ENCODE measurements around the gene DBP.
"Not testable (repeated sequence)": the region's sequence is repeated elsewhere in the genome, so short reads cannot be mapped to it uniquely, and the experiment has no call there.

DBP gene, protein sequence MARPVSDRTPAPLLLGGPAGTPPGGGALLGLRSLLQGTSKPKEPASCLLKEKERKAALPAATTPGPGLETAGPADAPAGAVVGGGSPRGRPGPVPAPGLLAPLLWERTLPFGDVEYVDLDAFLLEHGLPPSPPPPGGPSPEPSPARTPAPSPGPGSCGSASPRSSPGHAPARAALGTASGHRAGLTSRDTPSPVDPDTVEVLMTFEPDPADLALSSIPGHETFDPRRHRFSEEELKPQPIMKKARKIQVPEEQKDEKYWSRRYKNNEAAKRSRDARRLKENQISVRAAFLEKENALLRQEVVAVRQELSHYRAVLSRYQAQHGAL

DNA sequence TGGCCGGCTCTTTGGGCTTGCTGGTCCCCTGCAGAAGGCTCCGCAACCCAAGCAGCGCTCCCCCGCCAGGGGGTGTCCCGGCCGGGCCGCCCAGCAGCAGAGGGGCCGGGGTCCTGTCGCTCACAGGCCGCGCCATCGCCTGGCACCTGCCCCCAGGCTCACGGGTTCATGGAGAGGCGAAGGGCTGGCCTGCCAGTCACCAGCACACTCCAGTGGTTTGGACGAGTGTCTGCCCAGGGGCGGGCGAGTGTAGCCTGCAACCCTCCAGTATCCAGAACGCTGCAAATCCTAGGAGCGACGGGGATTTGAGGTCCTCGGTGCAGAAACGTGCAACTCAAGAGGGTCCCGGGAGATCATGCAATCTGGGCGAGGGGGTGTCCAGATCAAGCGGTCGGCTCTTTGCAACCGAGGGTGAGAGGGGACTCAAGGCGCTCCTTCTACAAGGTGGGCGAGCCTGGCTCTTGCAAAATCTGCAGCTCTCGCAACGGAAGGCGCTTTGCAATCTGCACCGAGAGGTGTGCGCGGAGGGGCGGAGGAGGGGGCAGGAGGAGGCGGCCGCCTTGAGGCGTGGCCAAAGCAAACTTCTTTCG is at the start of gene DBP:
Gene DBP (minus strand): TSS at position 521 of the 590 bp plus-strand sequence. CDS start 385 bp downstream, at position 136.
- no peak for DNase-seq

DNA sequence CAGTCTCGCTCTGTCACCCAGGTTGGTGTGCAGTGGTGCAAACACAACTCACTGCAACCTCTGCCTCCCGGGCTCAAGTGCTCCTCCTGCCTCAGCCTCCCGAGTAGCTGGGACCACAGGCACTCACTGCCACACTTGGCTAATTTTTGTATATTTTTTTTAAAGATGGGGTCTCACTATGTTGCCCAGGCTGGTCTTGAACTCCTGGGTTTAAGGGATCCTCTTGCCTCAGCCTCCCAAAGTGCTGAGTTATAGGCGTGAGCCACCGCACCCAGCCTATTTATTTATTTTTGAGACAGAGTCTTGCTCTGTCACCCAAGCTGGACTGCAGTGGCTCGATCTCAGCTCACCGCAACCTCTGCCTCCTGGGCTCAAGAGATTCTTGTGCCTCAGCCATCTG is 49.5 kb upstream of the DBP start:
- DNase-seq, result not testable (repeated sequence)

DNA sequence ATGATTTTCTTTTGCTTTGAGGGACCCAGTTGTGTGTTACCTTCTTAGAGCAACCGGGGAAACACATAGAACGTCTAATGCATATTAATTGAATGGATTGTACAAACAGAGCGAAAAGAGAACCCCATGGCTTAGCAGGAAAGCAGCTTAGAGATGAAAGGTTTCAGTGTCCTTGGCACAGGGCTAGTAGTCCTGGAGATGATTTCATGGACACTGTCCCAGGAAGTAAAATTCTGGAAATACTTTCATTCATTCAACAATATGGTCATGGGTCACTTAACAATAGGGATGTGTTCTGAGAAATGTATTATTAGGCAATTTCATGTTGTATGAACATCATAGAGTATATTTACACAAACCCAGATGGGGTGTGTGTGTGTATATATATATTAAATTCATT is 48.9 kb upstream of the DBP start:
- no peak for DNase-seq

DNA sequence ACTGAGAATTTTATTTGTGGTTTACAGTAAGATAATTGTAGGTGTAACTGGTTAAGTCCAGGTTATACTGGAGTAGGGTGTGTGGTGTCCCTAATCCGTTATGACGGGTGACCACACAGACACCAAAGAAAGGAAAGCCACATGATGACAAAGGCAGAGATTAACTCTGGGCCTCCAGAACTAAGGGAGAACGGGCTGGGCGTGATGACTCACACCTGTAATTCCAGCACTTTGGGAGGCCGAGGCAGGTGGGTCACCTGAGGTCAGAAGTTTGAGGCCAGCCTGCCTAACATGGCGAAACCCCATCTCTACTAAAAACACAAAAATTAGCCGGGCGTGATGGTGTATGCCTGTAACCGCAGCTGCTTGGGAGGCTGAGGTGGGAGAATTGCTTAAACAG is 48.4 kb upstream of the DBP start:
- no peak for DNase-seq

DNA sequence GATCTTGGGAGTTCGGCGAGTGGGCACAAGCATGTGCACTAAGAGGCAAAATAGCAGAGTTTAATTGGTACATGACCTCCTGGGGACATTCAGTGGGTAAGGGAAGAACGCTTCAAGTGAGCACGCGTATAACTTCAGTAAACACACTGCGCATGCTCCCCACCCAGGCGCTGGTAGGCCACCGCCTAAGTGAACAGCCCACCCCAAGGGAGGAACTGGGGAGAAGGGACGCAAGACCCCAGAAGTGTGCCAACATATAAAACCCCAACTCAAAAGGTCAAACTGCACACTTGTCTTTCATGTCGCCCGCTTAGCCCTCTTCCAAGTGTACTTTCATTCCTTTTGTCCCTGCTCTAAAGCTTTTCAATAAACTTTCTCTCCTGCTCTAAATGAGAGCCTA is 46.2 kb upstream of the DBP start:
- DNase-seq, result peak; percentile 27

DNA sequence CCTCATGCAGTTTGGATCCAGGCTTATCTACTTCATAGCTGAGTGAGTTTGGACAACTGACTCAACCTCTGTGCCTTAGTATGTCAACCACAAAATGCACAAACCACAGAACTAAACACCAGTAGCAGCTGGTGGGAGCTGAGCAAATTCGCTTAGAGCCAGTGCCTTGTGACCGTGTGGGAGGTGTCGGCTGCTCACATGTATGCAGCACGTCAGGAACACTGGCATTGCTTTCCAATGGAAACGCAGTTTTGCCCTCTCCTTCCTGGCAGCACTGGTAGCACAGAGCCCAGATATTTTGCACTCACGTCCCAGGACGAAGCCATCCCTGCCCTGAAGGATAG is 43.9 kb upstream of the DBP start:
- no peak for DNase-seq

DNA sequence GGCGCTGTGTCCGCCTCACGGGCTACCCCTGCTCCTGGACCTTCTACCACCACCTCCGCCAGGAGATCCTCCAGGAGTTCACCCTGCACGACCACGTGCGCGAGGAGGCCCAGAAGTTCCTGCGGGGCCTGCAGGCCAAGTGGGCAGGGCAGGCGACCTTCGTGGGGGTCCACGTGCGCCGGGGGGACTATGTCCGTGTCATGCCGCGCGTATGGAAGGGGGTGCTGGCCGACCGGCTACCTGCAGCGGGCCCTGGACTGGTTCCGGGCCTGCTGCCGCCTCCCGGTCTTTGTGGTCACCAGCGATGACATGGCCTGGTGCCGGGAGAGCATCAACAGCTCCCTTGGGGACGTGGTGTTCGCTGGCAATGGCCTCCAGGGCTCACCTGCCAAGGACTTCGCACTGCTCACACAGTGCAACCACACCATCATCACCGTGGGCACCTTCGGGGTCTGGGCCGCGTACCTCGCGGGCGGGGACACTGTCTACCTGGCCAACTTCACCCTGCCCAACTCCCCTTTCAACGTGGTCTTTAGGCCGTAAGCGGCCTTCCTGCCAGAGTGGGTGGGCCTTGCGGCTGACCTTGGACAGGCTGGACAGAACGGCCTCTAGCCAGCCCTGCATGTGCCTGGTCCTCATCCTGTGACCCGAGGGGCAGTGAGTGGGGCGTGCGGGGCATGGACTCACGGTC is 43.4 kb upstream of the DBP start:
- DNase-seq, result no peak

DNA sequence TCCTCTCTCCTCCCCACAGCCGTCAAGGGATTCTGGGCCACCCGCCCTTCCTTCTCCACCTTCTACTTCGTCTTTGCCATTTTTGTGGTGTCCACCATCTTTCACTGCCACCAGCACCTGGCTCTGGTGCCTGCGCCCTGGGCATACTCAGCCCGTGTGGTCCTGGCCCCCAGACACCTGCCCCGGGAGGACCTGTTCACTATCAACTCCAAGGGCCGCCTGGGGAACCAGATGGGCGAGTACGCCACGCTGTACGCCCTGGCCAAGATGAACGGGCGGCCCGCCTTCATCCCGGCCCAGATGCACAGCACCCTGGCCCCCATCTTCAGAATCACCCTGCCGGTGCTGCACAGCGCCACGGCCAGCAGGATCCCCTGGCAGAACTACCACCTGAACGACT is 42.8 kb upstream of the DBP start:
- DNase-seq, result not testable (repeated sequence)

DNA sequence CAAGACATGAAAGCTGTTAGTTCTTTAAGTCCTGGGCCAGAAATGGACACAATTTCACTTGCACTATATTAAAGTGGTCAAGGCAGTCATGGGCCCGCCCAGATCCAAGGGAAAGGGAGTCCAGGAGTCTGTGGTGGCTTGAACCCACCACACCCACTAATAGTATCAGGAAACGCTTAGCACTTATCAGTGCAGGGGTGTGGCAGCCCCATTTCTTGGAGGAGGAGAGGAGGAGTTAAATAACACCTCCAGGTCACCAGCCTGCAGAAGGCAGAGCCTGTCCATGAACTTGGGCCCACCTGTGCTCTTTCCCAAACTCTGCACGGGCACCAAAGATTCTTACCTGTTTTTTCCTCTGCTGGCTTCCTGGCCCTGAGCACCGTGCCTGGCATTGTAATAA is 41.0 kb upstream of the DBP start:
- DNase-seq, result no peak

DNA sequence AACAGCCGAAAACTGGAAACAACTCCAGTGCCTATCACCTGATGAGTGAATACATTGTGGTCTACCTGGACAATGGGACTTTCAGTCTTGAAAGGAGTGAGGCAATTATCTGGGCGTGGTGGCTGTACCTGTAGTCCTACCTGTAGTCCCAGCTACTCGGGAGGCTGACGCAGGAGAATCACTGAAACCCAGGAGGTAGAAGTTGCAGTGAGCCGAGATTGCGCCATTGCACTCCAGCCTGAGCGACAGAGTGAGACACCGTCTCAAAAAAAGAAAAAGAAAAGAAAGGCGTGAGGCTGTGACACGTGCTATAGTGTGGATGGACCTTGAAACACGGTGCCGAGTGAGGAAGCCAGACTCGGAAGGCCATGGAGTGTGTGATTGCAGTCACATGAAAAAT is 39.7 kb upstream of the DBP start:
- no peak for DNase-seq

DNA sequence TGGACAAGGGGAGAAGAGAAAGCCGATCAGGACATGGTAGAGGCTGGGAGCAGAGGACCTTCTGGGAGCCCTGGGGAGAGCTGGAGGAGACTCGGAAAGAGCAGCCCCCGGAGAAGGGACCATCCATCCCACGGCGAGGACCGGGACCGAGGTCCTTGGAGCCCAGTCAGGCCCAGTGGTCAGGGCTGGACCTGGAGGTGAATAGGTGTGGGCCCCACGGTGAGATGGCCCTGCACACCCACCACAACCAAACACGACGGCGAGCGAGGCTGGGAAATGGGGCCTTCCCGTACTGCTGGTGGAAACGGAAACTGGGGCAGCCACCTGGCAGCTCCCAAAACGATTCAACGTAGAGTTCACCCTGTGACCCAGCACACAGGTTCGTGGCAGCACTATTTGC is 39.3 kb upstream of the DBP start:
- DNase-seq, result no peak

DNA sequence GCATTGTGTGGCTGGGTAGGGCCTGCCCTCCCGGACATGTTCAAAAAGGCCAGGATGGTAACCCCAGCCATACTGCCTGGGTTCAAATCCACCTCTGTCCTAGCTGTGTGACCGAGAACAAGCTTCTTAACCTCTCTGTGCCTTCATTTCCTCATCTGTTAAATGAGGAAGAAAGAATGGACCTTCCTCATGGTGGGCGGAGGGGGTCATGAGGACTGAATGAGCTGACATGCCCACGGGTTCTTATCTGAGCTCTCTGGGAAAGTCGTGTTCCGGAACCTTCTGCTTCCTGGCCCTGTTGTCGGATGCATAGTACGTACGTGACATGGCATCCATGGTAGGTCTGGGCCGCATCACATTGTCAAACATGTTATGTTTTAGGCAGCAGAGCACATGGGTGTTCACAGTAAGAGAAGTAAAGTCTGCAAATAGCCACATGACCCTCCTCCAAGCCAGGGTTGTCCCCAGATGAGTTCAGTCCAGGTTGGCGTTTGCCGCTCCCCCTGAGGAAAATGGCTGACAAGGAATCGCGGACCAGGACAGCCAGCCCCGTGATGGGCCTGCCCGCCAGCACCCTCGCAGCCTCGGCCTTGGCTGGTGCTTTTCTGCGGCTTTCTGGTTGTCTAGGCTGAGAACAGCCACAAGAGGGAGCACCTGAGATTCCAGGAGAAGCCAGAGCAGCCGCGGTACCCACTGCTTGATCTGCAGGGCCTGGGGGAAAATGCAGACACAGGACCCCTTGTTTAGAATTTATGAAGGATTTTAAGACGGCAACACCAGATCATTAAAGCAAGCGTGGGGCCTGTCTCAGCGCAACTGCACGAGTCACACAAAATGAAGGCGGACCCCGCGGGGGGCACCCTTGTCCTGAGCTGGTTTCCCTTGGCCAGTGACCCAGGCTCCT is 38.0 kb upstream of the DBP start:
- DNase-seq, result peak; percentile 85

DNA sequence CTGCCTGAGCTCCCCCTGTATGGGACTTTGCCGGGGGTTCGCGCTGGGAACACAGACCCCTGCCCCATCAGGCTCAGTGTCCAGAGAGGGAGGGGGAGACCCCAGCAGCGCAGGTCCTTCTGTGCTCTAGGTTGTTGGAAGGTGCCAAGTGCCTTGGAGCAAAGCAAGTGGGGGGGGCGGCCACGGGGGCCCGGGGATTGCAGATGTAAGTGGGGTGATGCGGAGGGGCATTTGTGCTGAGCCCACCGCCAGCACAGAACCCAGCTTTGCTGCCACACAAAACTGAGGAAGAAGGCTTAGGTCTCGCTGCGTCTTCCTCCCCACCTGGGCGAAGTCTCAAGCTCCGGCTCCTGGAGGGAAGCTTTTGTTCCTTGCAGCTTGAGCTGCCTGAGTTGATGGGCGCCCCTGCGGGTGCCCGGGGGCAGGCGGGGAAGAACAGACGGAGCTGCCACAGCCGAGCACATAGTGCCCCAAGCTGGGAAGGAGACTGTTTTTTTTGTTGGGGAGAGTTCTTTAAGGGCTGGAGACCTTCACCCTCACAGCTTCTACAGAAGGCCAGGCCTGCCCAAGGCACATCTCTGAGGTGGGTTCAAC is 37.1 kb upstream of the DBP start:
- DNase-seq, result no peak

DNA sequence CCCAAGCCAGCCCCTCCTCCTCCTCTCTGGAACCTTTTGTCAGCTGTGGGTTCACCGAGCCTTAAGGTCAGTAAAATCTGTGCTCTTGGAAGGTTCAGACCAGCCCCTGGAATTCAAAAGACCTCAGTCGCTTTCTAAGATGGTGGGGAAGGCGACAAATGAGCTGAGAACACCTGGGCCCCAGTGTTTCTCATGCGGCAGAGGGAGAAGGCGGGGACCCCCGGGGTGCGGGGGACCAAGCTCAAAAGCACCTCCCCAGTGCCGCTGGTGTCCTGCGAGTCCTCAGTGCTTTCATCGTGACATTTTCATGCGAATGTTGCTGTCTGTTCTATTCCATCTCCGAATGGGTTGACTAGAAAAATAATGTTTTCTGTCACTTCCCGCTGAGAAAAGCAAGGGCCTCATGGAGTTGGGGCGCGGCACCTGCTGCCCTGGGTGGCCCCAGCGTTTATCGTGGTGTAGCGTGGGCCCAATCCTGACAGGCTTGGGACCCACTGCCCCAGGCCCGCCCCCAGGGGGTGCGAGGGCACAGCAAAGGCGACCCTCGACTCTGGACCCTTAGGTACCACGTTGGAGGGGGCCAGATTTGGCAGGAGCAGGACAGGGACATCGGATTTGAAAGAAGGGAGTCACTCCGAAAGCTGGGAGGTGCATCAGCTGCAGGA is 36.4 kb upstream of the DBP start:
- DNase-seq, result no peak

DNA sequence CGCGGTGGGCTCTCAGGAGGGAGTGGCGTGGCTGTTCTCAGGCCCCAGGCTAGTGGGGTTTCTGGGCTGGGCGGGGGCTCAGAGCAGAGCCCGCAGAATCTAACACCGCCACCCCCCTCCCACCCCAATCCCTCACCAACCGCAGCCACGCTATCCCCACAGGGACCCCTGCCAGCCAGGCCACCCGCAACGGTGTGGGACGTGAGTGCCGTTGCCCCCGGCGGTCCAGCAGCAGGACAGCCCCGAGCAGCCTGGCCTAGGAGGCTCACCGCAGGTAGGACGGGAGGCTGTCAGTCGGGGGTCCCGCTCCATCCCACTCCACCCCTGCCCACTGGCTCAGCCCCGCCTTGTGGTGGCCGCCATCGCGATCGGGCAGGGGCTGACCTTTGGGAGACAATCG is 35.8 kb upstream of the DBP start, which contains the start of gene NTN5:
Gene NTN5 (minus strand): TSS at position 24 of the 400 bp plus-strand sequence. CDS start 2,031 bp downstream, outside the sequence.
- DNase-seq, result no peak

DNA sequence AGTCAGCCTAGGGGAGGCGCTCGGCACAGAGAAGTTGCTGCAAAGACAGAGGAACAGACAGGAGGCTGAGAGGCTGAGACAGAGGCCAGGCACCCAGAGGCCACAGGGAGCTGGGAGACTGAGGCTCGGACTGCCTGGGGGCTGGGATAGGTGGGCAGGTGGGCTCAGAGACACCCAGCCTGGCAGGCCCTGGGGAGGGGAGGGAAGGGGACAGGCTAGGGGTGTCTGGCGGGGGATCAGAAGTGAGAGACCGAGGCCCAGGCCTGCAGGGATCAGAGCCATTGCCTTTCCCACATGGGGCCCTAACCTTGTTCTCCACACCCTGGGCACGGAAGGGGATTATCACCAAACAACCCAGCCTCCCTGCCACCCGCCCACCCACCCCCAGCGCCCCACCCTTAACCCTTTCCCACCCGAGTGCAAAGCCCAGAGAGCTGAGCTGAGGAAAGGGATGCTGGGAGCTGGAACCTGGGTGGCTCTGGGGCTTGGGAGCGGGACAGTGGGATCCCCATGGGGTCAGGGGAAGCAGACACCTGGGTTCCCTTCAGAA is 34.3 kb upstream of the DBP start:
- no peak for DNase-seq

DNA sequence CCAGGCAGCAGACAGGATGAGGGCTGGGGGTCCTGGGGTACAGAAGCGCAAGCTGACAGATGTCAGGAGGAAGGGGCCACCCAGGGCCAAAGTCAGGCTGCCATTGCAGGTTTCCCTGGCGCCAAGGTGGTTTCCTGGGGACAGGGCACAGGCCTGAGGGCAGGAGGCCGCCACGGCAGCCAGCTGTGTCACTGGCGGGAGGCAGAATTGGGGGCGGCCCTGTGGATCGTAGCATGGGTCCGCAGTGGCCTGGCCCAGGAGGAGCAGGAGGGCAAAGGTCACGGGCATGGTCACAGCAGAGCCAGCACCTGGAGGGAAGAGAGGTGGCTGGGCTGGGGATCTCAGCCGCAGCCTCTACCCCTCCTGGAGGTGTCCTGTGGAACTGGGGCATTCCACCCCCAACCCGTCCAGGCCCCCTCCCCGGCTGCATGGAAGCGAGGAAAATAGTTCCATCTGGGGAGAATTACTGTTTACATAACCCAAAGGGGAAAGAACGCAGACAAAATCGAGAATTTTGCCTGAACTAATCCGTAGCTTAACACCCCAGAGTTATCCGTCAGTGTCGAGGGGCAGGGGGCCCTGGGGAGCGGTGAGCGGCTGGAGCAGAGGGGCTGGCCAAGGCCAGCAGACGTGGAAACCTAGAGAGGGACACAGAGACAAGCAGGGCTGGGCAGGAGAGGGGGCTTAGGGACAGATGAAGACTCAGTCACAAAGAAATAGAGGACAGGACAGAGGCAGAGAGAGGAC is 33.7 kb upstream of the DBP start:
- DNase-seq, result no peak

DNA sequence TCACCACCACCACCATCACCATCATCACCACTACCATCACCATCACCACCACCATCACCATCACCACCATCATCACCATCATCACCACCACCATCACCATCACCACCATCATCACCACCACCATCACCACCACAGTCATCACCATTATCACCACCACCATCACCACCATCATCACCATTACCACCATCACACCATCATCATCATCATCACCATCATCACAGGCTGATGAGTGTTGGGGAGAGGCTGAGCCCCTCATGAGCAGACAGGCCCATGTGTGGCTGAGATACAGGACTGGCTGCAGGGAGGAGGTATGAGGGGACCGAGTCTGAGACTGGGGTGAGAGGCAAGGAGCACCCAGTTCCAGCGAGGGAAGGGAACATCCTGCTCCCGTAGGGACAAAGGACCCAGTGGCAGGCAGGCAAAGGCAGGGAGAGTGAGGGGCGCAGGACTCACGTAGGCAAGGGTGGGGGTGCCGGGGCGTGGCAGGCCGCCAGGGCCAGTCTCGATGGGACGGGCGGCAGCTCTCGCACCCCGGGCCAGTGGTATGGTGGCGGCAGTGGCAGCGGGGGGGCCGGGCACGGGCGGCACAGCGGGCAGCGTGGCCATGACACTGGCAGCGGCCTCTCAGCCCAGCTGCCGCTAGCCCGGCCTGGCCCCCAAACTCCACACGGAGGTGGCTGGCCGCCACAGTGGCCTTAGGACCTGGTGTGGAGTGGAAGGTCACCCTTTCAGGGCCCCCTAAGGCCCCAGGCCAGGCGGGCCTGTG is 32.9 kb upstream of the DBP start:
- no peak for DNase-seq

DNA sequence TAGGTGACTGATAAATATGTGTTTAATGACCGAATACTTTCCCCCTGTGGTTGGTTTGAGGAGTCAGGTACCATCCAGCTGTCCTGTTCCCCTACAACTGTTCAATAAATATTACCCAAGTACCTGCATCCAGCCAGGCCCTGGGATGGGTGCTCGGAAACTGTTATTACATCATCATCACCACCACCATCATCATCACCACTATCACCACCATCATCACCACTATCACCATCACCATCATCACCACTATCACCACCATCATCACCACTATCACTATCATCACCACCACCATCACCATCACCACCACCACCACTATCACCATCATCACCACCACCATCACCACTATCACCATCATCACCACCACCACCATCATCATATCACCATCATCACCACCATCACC is 31.6 kb upstream of the DBP start:
- DNase-seq, result no peak

DNA sequence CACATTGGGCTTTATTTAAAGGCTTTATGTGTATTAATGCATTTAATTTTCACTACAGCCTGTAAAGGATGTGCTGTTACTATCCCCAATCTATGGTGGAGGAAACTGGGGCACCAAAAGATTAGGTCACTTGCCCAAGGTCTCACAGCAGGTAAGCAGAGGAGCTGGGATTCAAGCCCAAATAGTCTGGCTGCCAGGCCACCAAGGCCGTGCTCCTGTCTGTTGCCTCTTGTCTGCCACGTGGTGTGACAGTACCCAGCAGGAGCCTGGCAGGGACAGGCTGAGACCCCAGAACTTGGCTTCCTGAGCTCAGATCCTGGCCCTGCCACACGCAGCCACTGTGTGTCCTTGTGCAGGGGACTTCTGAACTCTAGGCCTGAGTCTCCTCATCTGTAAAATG is 31.2 kb upstream of the DBP start:
- no peak for DNase-seq

All from CD4-positive, alpha-beta T cell treated with Interleukin-10 for 1 hour (primary cell).